Fibroblast of lung (primary cell): Measurements from ENCODE around the gene WNT3. TPM values are rescaled to one million over a fixed set of nuclear protein-coding genes. Genes with fewer than 3 reads are reported as not detected.
"Not testable (repeated sequence)": the region's sequence is repeated elsewhere in the genome, so short reads cannot be mapped to it uniquely, and the experiment has no call there.

Source experiments
- DNase-seq, 2 donors: peaks; one replicate each; pipeline versions ENCODE4 v3.0.0 to v3.0.0-alpha.2; 2010; ENCODE audit warnings: low read depth in 2 of 2
- H2AFZ ChIP-seq: 2 replicates; pipeline ENCODE4 v1.5.1; 2012; ENCODE audit warnings: low read length, control low read depth, inconsistent platforms
- H3K27ac ChIP-seq: 2 replicates; pipeline ENCODE4 v1.5.1; 2011; ENCODE audit warnings: low read length, control low read depth; ENCODE audit not compliant: insufficient read depth
- H3K27me3 ChIP-seq: 2 replicates; pipeline ENCODE4 v1.5.1; 2011; ENCODE audit warnings: mild to moderate bottlenecking, low read length; ENCODE audit not compliant: control insufficient read depth, insufficient read depth
- H3K36me3 ChIP-seq: 2 replicates; pipeline ENCODE4 v1.5.1; 2011; ENCODE audit warnings: low read length; ENCODE audit not compliant: control insufficient read depth, insufficient read depth
- H3K4me1 ChIP-seq: 2 replicates; pipeline ENCODE4 v1.5.1; 2011; ENCODE audit warnings: low read length; ENCODE audit not compliant: control insufficient read depth, insufficient read depth; ENCODE audit errors: extremely low read depth
- H3K4me2 ChIP-seq: 2 replicates; pipeline ENCODE4 v1.5.1; 2011; ENCODE audit warnings: low read length, control low read depth; ENCODE audit not compliant: insufficient read depth; ENCODE audit errors: extremely low read depth
- H3K4me3 ChIP-seq, 4 experiments: fragments of 200-600 bp in 1 of 4; sonication (generic) in 1 of 4; replicated peaks in 1 of 4; 2 replicates each; pipeline ENCODE4 v1.5.1; 2011 to 2016; ENCODE audit warnings: low read length in 4 of 4, low read depth in 3 of 4, mild to moderate bottlenecking in 3 of 4, control low read depth in 2 of 4, inconsistent platforms in 1 of 4, mixed read lengths in 1 of 4; ENCODE audit not compliant: insufficient read depth in 1 of 4; ENCODE audit errors: control extremely low read depth in 1 of 4
- H3K79me2 ChIP-seq: 2 replicates; pipeline ENCODE4 v1.5.1; 2012; ENCODE audit warnings: mild to moderate bottlenecking, low read length, inconsistent platforms; ENCODE audit not compliant: control insufficient read depth, insufficient read depth
- H3K9ac ChIP-seq: 2 replicates; pipeline ENCODE4 v1.5.1; 2011; ENCODE audit warnings: mild to moderate bottlenecking, low read length, control low read depth; ENCODE audit not compliant: insufficient read depth
- H3K9me3 ChIP-seq: 2 replicates; pipeline ENCODE4 v1.5.1; 2012; ENCODE audit warnings: low read depth, low read length; ENCODE audit not compliant: control insufficient read depth, insufficient read depth
- H4K20me1 ChIP-seq: 2 replicates; pipeline ENCODE4 v1.5.1; 2011; ENCODE audit warnings: low read length; ENCODE audit not compliant: control insufficient read depth, insufficient read depth; ENCODE audit errors: extremely low read depth
- CTCF ChIP-seq, 2 donors: IDR thresholded peaks in 1 of 2; conservative IDR thresholded peaks in 1 of 2; 1 replicate in 1 of 2; 2 replicates in 1 of 2; pipeline ENCODE4 v1.5.1; 2011 to 2012; ENCODE audit warnings: low read length in 2 of 2, control low read depth in 1 of 2, inconsistent platforms in 1 of 2, low read depth in 1 of 2, mild to moderate bottlenecking in 1 of 2
- EZH2 ChIP-seq: IDR thresholded peaks from 2 replicates; pipeline ENCODE4 v1.5.1; 2012; ENCODE audit warnings: low read length, control low read depth, mild to moderate bottlenecking; ENCODE audit errors: missing control alignments
- polyA plus RNA-seq, 2 donors: library from polyadenylated mRNA; depleted of rRNA in 1 of 2; stranded (reverse) in 1 of 2; unstranded in 1 of 2; fragments of >200 nt; gene quantifications; 2 replicates each; pipeline ENCODE4 v1.2.1, GENCODE V29; 2011 to 2012; ENCODE audit warnings: missing spikeins in 1 of 2
- total RNA-seq: library from RNA; depleted of rRNA; stranded (reverse); fragments of >200 nt; gene quantifications from 2 replicates; pipeline ENCODE4 v1.2.1, GENCODE V29; 2014

The WNT3 gene
- total and polyA plus RNA-seq, 2 donors (not counting 1 experiment from before 2014, with no cell fraction given) = 1.3 to 1.5 TPM

GRCh38 chr17:46770818-46771560 lies 47.5 kb downstream of the WNT3 start:
- peak overlapping the region; percentile 39 for H2AFZ ChIP-seq
- peak overlapping the region in 2 of 4 experiments; percentile 10 to 49 for H3K4me3 ChIP-seq
- H3K4me2 ChIP-seq = peak overlapping the region; percentile 15
- H3K4me1 ChIP-seq = no peaks in the 10 kb centered on the region
- H3K9ac ChIP-seq = peak overlapping the region; percentile 66
- no peaks in the 10 kb centered on the region for H3K36me3 ChIP-seq
- H4K20me1 ChIP-seq = no peaks in the 10 kb centered on the region
- no peak overlapping the region for H3K27ac ChIP-seq
- no peaks in the 10 kb centered on the region for H3K79me2 ChIP-seq
- no peaks in the 10 kb centered on the region for H3K9me3 ChIP-seq
- no peaks in the 10 kb centered on the region for H3K27me3 ChIP-seq
- peak; percentile 17 to 48 for DNase-seq
- no peak for TF ChIP-seq EZH2
- no peak for TF ChIP-seq CTCF (conservative IDR thresholded peaks at IDR 0.05 in 1 of 2, IDR thresholded peaks at IDR 0.05 in 1 of 2; ENCODE audit: low read depth in 1 of 2, low read length in 2 of 2)

GRCh38 chr17:46770439-46770817 lies 48.1 kb downstream of the WNT3 start:
- H3K9ac ChIP-seq = no peak overlapping the region
- no peaks in the 10 kb centered on the region for H4K20me1 ChIP-seq
- H3K79me2 ChIP-seq = no peaks in the 10 kb centered on the region
- H3K27ac ChIP-seq = no peak overlapping the region
- H3K4me2 ChIP-seq = no peak overlapping the region
- H3K4me1 ChIP-seq = peaks cover 3% of the 10 kb centered on the region
- H3K9me3 ChIP-seq = no peaks in the 10 kb centered on the region
- peaks cover under 1% of the 10 kb centered on the region for H3K36me3 ChIP-seq
- TF ChIP-seq EZH2 (no peak), CTCF (conservative IDR thresholded peaks at IDR 0.05 in 1 of 2, IDR thresholded peaks at IDR 0.05 in 1 of 2; ENCODE audit: low read depth in 1 of 2, low read length in 2 of 2) (no peak)
- no peak for DNase-seq
- peak overlapping the region; percentile 39 for H2AFZ ChIP-seq
- no peak overlapping the region for H3K4me3 ChIP-seq
- H3K27me3 ChIP-seq = no peaks in the 10 kb centered on the region

- Histone ChIP-seq H3K27ac (no peak overlapping the region), H3K36me3 (peaks cover 1% of the 10 kb centered on the region), H3K9me3 (no peaks in the 10 kb centered on the region), H4K20me1 (no peaks in the 10 kb centered on the region), H3K4me1 (peaks cover 9% of the 10 kb centered on the region), H3K4me2 (no peak overlapping the region), H2AFZ (peak overlapping the region; percentile 17), H3K27me3 (no peaks in the 10 kb centered on the region), H3K4me3 (no peak overlapping the region), H3K79me2 (no peaks in the 10 kb centered on the region), H3K9ac (peak overlapping the region; percentile 16)
- no peak for TF ChIP-seq EZH2
- TF ChIP-seq CTCF (conservative IDR thresholded peaks at IDR 0.05 in 1 of 2, IDR thresholded peaks at IDR 0.05 in 1 of 2; ENCODE audit: low read depth in 1 of 2, low read length in 2 of 2) = no peak
- no peak for DNase-seq
These were observed 48.7 kb downstream of the WNT3 start for GRCh38 chr17:46769531-46770438.

GRCh38 chr17:46768896-46769295 lies 49.6 kb downstream of the WNT3 start:
- H3K79me2 ChIP-seq, H3K36me3 ChIP-seq, H3K4me2 ChIP-seq, DNase-seq, H4K20me1 ChIP-seq, H3K9ac ChIP-seq, H3K4me3 ChIP-seq, H3K9me3 ChIP-seq, H3K27me3 ChIP-seq, H2AFZ ChIP-seq, H3K27ac ChIP-seq: not testable (repeated sequence)
- H3K4me1 ChIP-seq = peaks cover 12% of the 10 kb centered on the region
